HepG2 (cell line): ENCODE data around the gene KIRREL2. TPM values are rescaled to one million over a fixed set of nuclear protein-coding genes. Genes with fewer than 3 reads are reported as not detected.
A peak's percentile ranks its signal among the peaks of the same experiment; 100 is the strongest.

Experiments used
- polyA plus RNA-seq, 8 experiments: library from polyadenylated mRNA; depleted of rRNA in 3 of 8; stranded (reverse) in 7 of 8; unstranded in 1 of 8; fragments of >200 nt; fragmentation: Illumina TruSeq in 4 of 8; extraction: Trizol in 4 of 8; gene quantifications; 2 replicates each; pipeline versions ENCODE4 v1.2.1 to v1.2.3, GENCODE V29; 2011 to 2016; ENCODE audit warnings: low read depth in 4 of 8, missing spikeins in 1 of 8, mixed read lengths in 1 of 8; ENCODE audit not compliant: insufficient read depth in 1 of 8
- total RNA-seq, 5 experiments: library from RNA; depleted of rRNA; stranded (reverse); fragments of >200 nt; fragmentation: Illumina TruSeq; extraction: Trizol; gene quantifications; 2 replicates each; pipeline ENCODE4 v1.2.3, GENCODE V29; 2016; ENCODE audit warnings: low read depth in 1 of 5
- TF ChIP-seq, protein P1 (sequence below): sonication (generic); formaldehyde crosslinking; IDR thresholded peaks from 2 replicates; pipeline ENCODE4 v1.5.1; 2020; ENCODE audit warnings: missing genetic modification reagents, mild to moderate bottlenecking, borderline replicate concordance
- TF ChIP-seq, protein P2 (sequence below), 2 experiments: sonication (generic) in 1 of 2; formaldehyde crosslinking in 1 of 2; IDR thresholded peaks; 2 replicates each; pipeline versions ENCODE4 v1.4.0 to v1.6.1; 2016 to 2020; ENCODE audit warnings: borderline replicate concordance in 1 of 2, low read depth in 1 of 2, mild to moderate bottlenecking in 1 of 2, missing genetic modification reagents in 1 of 2
- TF ChIP-seq, protein P3 (sequence below): sonication (generic); formaldehyde crosslinking; IDR thresholded peaks from 2 replicates; pipeline ENCODE4 v1.4.0; 2020; ENCODE audit warnings: low read depth, missing genetic modification reagents

KIRREL2 gene
- total and polyA plus RNA-seq, 2 of the 13 experiments (the other 11 are each of a cell fraction or from before 2014, with no cell fraction given), result 0.18 to 2.4 TPM

DNA sequence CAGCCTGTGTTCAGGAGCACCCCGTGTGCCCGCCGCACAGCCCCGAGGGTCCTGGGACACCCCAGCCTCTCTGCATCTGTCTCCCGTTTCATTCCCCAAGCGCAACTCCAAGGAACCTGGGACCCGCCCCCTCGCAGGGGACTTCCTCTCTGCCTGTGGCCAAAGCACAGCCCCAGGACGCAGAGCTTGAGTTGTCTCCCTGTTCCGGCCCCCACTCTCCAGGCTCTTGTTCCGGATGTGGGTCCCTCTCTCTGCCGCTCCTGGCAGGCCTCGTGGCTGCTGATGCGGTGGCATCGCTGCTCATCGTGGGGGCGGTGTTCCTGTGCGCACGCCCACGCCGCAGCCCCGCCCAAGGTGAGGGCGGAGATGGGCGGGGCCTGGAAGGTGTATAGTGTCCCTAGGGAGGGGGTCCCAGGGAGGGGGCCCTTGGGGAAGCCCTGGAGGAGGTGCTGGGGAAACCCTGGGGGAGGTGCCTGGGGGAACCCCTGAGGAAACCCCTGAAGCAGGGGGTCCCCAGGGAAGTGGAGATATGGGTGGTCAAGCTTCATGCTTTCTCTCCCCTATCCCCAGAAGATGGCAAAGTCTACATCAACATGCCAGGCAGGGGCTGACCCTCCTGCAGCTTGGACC is 47.0 kb downstream of the KIRREL2 start (continued):
- TF ChIP-seq, protein P1, sequence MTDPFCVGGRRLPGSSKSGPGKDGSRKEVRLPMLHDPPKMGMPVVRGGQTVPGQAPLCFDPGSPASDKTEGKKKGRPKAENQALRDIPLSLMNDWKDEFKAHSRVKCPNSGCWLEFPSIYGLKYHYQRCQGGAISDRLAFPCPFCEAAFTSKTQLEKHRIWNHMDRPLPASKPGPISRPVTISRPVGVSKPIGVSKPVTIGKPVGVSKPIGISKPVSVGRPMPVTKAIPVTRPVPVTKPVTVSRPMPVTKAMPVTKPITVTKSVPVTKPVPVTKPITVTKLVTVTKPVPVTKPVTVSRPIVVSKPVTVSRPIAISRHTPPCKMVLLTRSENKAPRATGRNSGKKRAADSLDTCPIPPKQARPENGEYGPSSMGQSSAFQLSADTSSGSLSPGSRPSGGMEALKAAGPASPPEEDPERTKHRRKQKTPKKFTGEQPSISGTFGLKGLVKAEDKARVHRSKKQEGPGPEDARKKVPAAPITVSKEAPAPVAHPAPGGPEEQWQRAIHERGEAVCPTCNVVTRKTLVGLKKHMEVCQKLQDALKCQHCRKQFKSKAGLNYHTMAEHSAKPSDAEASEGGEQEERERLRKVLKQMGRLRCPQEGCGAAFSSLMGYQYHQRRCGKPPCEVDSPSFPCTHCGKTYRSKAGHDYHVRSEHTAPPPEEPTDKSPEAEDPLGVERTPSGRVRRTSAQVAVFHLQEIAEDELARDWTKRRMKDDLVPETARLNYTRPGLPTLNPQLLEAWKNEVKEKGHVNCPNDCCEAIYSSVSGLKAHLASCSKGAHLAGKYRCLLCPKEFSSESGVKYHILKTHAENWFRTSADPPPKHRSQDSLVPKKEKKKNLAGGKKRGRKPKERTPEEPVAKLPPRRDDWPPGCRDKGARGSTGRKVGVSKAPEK, result no peak
- TF ChIP-seq, protein P2, sequence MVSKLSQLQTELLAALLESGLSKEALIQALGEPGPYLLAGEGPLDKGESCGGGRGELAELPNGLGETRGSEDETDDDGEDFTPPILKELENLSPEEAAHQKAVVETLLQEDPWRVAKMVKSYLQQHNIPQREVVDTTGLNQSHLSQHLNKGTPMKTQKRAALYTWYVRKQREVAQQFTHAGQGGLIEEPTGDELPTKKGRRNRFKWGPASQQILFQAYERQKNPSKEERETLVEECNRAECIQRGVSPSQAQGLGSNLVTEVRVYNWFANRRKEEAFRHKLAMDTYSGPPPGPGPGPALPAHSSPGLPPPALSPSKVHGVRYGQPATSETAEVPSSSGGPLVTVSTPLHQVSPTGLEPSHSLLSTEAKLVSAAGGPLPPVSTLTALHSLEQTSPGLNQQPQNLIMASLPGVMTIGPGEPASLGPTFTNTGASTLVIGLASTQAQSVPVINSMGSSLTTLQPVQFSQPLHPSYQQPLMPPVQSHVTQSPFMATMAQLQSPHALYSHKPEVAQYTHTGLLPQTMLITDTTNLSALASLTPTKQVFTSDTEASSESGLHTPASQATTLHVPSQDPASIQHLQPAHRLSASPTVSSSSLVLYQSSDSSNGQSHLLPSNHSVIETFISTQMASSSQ (IDR thresholded peaks at IDR 0.05; ENCODE audit: low read depth), result no peak
- TF ChIP-seq, protein P2 (CRISPR knock-in tag; IDR thresholded peaks at IDR 0.05; ENCODE audit: borderline replicate concordance), result no peak
- TF ChIP-seq, protein P3, sequence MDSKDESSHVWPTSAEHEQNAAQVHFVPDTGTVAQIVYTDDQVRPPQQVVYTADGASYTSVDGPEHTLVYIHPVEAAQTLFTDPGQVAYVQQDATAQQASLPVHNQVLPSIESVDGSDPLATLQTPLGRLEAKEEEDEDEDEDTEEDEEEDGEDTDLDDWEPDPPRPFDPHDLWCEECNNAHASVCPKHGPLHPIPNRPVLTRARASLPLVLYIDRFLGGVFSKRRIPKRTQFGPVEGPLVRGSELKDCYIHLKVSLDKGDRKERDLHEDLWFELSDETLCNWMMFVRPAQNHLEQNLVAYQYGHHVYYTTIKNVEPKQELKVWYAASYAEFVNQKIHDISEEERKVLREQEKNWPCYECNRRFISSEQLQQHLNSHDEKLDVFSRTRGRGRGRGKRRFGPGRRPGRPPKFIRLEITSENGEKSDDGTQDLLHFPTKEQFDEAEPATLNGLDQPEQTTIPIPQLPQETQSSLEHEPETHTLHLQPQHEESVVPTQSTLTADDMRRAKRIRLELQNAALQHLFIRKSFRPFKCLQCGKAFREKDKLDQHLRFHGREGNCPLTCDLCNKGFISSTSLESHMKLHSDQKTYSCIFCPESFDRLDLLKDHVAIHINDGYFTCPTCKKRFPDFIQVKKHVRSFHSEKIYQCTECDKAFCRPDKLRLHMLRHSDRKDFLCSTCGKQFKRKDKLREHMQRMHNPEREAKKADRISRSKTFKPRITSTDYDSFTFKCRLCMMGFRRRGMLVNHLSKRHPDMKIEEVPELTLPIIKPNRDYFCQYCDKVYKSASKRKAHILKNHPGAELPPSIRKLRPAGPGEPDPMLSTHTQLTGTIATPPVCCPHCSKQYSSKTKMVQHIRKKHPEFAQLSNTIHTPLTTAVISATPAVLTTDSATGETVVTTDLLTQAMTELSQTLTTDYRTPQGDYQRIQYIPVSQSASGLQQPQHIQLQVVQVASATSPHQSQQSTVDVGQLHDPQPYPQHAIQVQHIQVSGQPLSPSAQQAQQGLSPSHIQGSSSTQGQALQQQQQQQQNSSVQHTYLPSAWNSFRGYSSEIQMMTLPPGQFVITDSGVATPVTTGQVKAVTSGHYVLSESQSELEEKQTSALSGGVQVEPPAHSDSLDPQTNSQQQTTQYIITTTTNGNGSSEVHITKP (CRISPR knock-in tag), result 0 out of 2 replicates have a peak, but pooled peaks have one; percentile 18
